ENCODE results near the gene PDGFRB. TPM values are rescaled to one million over a fixed set of nuclear protein-coding genes. Genes with fewer than 3 reads are reported as not detected.

Gene PDGFRB
- total and polyA plus RNA-seq, 2 of the 8 experiments (the other 6 are each of a cell fraction or from before 2014, with no cell fraction given): 4.2 to 13.7 TPM

DNA sequence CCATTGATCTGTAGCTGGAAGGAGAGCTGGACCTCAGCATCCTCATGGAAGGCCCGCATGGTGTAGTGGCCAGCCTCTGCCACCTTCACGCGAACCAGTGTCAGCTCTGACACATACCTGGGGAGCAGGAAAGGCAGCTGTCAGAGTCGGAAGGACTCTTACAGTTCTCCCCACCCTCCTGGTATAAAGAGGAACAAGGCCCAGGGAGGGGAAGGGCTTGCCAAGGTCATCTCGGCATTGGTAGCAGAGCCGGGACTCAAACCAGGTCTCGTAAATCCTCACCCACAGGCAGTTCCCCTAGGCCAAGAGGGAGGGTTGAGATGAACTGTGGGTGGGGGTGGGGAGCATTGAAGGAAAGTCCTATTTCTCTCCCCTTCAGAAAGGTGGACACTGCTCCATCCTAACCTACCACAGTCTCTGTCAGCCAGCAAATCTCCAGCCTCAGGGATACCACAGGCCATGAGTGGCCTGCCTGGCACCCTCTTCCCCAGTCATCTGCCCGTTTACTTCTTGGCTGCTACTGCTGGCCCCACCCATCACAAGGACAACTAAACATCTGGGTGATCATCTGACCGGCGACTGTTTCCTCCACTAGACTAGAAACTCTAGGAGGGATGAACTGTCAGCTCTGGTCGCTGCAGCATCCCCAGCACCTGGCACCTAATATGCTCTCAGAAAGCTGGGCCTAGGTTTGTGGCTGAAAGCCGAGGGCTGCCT, 23.5 kb downstream of the PDGFRB start:
- no peaks in the 10 kb centered on the region for H3K9me3 ChIP-seq (ENCODE audit: insufficient read depth in 2 of 2, low read depth in 1 of 2, low read length in 1 of 2)
- H2AFZ ChIP-seq (ENCODE audit: low read length): no peak overlapping the region
- H3K14ac ChIP-seq (ENCODE audit: insufficient read length): no peak overlapping the region
- CTCF ChIA-PET (ENCODE audit: partially characterized antibody): interaction anchor here (0.7 to 16.9 kb wide), 20 partner anchors 8 to 134 kb away, joined by 3 to 188 read pairs (median 4); no protein-coding TSS in a partner anchor
- DNase-seq (ENCODE audit: low read depth in 1 of 2, low spot score in 2 of 2) (no peak), FAIRE-seq (no peak)
- no peaks in the 10 kb centered on the region for H3K36me3 ChIP-seq (ENCODE audit: control insufficient read depth in 2 of 4, insufficient read depth in 4 of 4, low read length in 3 of 4)
- no peak overlapping the region for H2BK12ac ChIP-seq (ENCODE audit: low read depth, low read length)
- no peak overlapping the region for H4K5ac ChIP-seq (ENCODE audit: insufficient read length, low read depth, low read length)
- no peak overlapping the region for H2BK120ac ChIP-seq (replicated peaks; ENCODE audit: low read depth, low read length)
- H2BK15ac ChIP-seq (ENCODE audit: low read length): no peak overlapping the region
- H3K9ac ChIP-seq (replicated peaks in 1 of 4; ENCODE audit: extremely low read depth in 1 of 4, low read depth in 3 of 4, low read length in 3 of 4): no peak overlapping the region
- H2AK5ac ChIP-seq (ENCODE audit: low read depth, low read length): no peak overlapping the region
- H2BK20ac ChIP-seq (ENCODE audit: low read length): no peak overlapping the region
- H3K27ac ChIP-seq (ENCODE audit: low read depth, low read length): no peak overlapping the region
- H3K79me2 ChIP-seq (ENCODE audit: control insufficient read depth in 1 of 2, insufficient read depth in 2 of 2, low read length in 2 of 2): no peaks in the 10 kb centered on the region
- POLR2A ChIA-PET (ENCODE audit: partially characterized antibody): interaction anchor here (1.2 kb wide), 1 partner anchor 43 kb away, joined by 3 read pairs; no protein-coding TSS in a partner anchor
- H4K20me1 ChIP-seq (replicated peaks in 1 of 2; ENCODE audit: control insufficient read depth in 1 of 2, insufficient read depth in 2 of 2, low read length in 2 of 2): peaks cover 0 to 9% of the 10 kb centered on the region in 2 experiments
- no peak overlapping the region for H4K91ac ChIP-seq (replicated peaks; ENCODE audit: insufficient read length, low read length)
- peaks cover 5 to 20% (median 17%) of the 10 kb centered on the region in 4 experiments; a peak in 6 of 7 replicates for H3K4me1 ChIP-seq (replicated peaks in 1 of 4; ENCODE audit: control insufficient read depth in 3 of 4, insufficient read depth in 4 of 4, low read length in 3 of 4)
- 83% methylated on average over 12 of the region's 12 CpGs; no CpG with 5 or more reads in 1 of the 2 experiments for WGBS, 2 experiments (ENCODE audit: extremely low coverage in 1 of 2, insufficient coverage in 1 of 2, insufficient read length in 1 of 2, insufficient replicate concordance in 2 of 2, low coverage in 1 of 2, low lambda C conversion rate in 2 of 2, missing lambda C conversion rate in 1 of 2)
- H3K4me3 ChIP-seq (ENCODE audit: extremely low read depth in 1 of 4, insufficient read depth in 2 of 4, low read depth in 3 of 4, low read length in 4 of 4): no peak overlapping the region
- no peak overlapping the region for H2BK5ac ChIP-seq (ENCODE audit: low read depth, low read length)
- H3K18ac ChIP-seq (ENCODE audit: extremely low read depth, low read length): no peak overlapping the region
- peaks cover 0 to 5% (median 3%) of the 10 kb centered on the region in 4 experiments; a peak in 3 of 7 replicates for H3K27me3 ChIP-seq (replicated peaks in 1 of 4; ENCODE audit: control insufficient read depth in 3 of 4, extremely low read depth in 1 of 4, insufficient read depth in 3 of 4, low read length in 3 of 4)
- no peak overlapping the region for H4K8ac ChIP-seq (ENCODE audit: extremely low read depth, insufficient read depth, low read length)
- no peak overlapping the region for H3K4me2 ChIP-seq (ENCODE audit: insufficient read depth in 1 of 2, low read depth in 2 of 2, low read length in 2 of 2)
- no peak for TF ChIP-seq CHD1 (IDR thresholded peaks at IDR 0.05; ENCODE audit: low read depth, low read length)
- TF ChIP-seq RFX5 (IDR thresholded peaks at IDR 0.05; ENCODE audit: borderline replicate concordance, low read depth, low read length): no peak
- no peak for TF ChIP-seq RAD21 (IDR thresholded peaks at IDR 0.05 in 1 of 2, conservative IDR thresholded peaks at IDR 0.05 in 1 of 2; ENCODE audit: low read depth in 2 of 2, low read length in 2 of 2)
- TF ChIP-seq EGR1 (IDR thresholded peaks at IDR 0.05; ENCODE audit: borderline replicate concordance, low read depth, low read length): no peak
- no peak for TF ChIP-seq POLR2AphosphoS5 (IDR thresholded peaks at IDR 0.05; ENCODE audit: low read depth, low read length)
- TF ChIP-seq MAFK (IDR thresholded peaks at IDR 0.05; ENCODE audit: low read depth, low read length): no peak
- no peak for TF ChIP-seq HDAC6 (IDR thresholded peaks at IDR 0.05; ENCODE audit: low read depth, low read length)
- no peak for TF ChIP-seq BRCA1 (IDR thresholded peaks at IDR 0.05; ENCODE audit: low read depth, low read length)
- no peak for TF ChIP-seq SUZ12 (IDR thresholded peaks at IDR 0.05; ENCODE audit: low read length)
- TF ChIP-seq KDM5A (IDR thresholded peaks at IDR 0.05; ENCODE audit: low read length): no peak
- no peak overlapping the region for H3K23ac ChIP-seq (ENCODE audit: insufficient read length)
- H3K23me2 ChIP-seq (ENCODE audit: low read depth, low read length): no peaks in the 10 kb centered on the region
- H3K79me1 ChIP-seq (ENCODE audit: low read depth, low read length): no peaks in the 10 kb centered on the region
- no peak overlapping the region for H3K56ac ChIP-seq (replicated peaks; ENCODE audit: insufficient read length, low read depth, low read length)
- H3K4ac ChIP-seq (replicated peaks; ENCODE audit: insufficient read length, low read depth, low read length): no peak overlapping the region

Data from H1 (cell line).